ENCODE data around the gene PTK7. TPM values are rescaled to one million over a fixed set of nuclear protein-coding genes. Genes with fewer than 3 reads are reported as not detected.
"Not testable (repeated sequence)": the region's sequence is repeated elsewhere in the genome, so short reads cannot be mapped to it uniquely, and the experiment has no call there.

PTK7 gene
- total RNA-seq, 6 experiments from 2014 or later = 62.8 to 115 (median 66.7) TPM

DNA sequence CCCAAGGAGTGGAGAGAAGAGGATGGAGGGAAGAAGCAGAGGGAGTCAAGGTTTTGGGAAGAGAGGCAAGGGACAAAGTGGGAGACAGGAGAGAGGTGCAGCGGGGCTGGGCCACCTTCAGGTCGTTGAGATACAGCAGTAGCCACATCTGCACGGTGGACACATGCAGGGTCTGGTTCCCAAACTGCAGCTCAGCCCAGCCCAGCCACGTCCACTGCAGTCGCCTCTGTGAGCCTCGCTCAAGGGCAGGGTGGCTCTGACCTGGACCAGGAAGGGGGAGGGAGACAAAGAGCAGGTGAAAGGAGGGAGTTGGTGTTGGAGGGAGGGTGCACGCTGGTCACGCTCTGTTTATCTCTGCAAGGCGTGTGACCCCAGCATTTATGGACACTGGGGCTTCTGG, 37.4 kb upstream of the PTK7 start:
- TF ChIP-seq, protein P1, sequence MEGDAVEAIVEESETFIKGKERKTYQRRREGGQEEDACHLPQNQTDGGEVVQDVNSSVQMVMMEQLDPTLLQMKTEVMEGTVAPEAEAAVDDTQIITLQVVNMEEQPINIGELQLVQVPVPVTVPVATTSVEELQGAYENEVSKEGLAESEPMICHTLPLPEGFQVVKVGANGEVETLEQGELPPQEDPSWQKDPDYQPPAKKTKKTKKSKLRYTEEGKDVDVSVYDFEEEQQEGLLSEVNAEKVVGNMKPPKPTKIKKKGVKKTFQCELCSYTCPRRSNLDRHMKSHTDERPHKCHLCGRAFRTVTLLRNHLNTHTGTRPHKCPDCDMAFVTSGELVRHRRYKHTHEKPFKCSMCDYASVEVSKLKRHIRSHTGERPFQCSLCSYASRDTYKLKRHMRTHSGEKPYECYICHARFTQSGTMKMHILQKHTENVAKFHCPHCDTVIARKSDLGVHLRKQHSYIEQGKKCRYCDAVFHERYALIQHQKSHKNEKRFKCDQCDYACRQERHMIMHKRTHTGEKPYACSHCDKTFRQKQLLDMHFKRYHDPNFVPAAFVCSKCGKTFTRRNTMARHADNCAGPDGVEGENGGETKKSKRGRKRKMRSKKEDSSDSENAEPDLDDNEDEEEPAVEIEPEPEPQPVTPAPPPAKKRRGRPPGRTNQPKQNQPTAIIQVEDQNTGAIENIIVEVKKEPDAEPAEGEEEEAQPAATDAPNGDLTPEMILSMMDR (IDR thresholded peaks at IDR 0.05) = no peak
- H3K27ac Mint-ChIP-seq = no peak overlapping the region
- no peaks in the 10 kb centered on the region for H3K4me1 Mint-ChIP-seq (ENCODE audit: low read depth)
- H3K4me3 Mint-ChIP-seq = no peak overlapping the region
- no peaks in the 10 kb centered on the region for H3K9me3 Mint-ChIP-seq
- H3K36me3 Mint-ChIP-seq (ENCODE audit: low read depth) = peaks cover 32% of the 10 kb centered on the region
- DNase-seq = no peak
- H3K27me3 Mint-ChIP-seq (ENCODE audit: insufficient read depth) = peaks cover 4% of the 10 kb centered on the region; the same call in 1 of the 2 replicates

DNA sequence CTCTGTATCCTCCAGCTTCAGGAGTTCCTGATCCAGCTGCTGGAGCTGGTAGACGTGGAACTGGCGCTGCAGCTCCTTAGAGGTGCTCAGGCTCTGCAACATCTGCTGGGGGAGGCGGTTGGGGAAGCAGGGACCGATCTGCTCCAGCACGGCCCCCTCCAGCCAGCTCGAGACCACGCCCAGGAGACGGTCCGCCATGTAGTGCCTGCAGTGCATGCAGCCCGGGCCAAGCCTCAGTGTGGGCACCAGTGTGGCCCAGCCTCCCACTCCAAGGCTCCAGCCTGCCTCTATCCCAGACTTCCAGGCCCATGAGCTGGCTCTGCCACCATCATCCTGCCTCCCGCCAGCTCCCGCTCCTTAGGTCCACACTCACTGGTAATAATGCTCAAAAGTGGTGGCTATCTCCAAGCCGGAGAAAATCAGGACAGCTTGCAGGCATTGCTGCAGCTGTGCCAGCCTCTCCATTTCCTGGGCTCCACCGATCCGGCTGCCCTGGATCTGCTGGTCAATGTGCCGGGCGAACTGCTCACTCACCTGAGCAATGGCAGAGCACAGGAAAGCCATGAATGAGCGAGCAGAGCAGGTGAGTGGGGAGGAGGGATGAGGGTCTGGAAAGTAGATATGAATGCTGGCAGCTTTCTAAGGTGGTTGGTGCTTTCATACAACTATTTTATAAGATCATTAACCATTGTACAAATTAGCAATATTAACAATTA, 35.4 kb upstream of the PTK7 start:
- Mint-ChIP-seq H3K4me1 (ENCODE audit: low read depth) (no peaks in the 10 kb centered on the region), H3K27ac (no peak overlapping the region), H3K36me3 (ENCODE audit: low read depth) (peaks cover 35% of the 10 kb centered on the region; the same call in 1 of the 2 replicates), H3K9me3 (no peaks in the 10 kb centered on the region), H3K27me3 (ENCODE audit: insufficient read depth) (peaks cover 4% of the 10 kb centered on the region), H3K4me3 (no peak overlapping the region)
- TF ChIP-seq, protein P1 (IDR thresholded peaks at IDR 0.05) = no peak
- no peak for DNase-seq

DNA sequence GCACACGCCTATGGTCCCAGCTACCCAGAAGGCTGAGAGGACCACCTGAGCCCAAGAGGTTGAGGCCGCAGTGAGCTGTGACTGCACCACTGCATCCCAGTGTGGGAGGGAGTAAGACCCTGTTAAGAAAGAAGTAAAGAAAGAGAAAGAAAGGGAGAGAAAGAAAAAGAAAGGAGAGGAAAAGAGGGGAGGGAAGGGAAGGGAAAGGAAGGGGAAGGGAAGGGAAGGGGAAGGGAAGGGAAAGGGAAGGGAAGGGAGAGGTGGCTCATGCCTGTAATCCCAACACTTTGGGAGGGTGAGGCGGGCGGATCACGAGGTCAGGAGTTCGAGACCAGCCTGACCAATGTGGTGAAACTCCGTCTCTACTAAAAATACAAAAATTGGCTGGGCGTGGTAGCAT, 34.6 kb upstream of the PTK7 start:
- not testable (repeated sequence) for H3K4me3 Mint-ChIP-seq; H3K4me1 Mint-ChIP-seq (ENCODE audit: low read depth); H3K27me3 Mint-ChIP-seq (ENCODE audit: insufficient read depth); DNase-seq; H3K9me3 Mint-ChIP-seq; H3K27ac Mint-ChIP-seq
- peaks cover 41% of the 10 kb centered on the region; the same call in 1 of the 2 replicates for H3K36me3 Mint-ChIP-seq (ENCODE audit: low read depth)

DNA sequence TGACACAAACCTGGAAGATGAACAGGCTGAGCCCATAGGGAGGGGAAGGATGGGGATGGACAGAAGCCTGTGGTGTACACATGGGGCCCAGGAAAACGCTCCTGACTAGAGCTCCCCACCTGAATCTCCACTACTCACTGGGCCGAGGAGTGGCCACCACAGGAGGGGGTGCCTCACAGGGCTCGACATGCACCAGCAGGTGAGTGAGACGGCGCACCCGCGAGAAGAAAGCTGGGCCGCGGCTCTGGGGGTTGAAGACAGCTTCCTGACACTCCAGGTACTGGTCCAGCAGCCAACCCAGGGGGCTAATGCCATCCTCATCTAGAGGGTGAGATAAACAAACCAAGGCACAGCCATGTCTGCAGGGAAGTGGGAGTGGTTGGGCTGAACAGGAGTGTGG, 32.8 kb upstream of the PTK7 start:
- no peak for DNase-seq
- H3K4me1 Mint-ChIP-seq (ENCODE audit: low read depth) = no peaks in the 10 kb centered on the region
- no peak overlapping the region for H3K4me3 Mint-ChIP-seq
- H3K27me3 Mint-ChIP-seq (ENCODE audit: insufficient read depth) = no peaks in the 10 kb centered on the region; the same call in none of the 2 replicates
- H3K9me3 Mint-ChIP-seq = no peaks in the 10 kb centered on the region
- TF ChIP-seq, protein P1 (IDR thresholded peaks at IDR 0.05) = no peak
- peaks cover 26% of the 10 kb centered on the region; the same call in 1 of the 2 replicates for H3K36me3 Mint-ChIP-seq (ENCODE audit: low read depth)
- no peak overlapping the region for H3K27ac Mint-ChIP-seq

DNA sequence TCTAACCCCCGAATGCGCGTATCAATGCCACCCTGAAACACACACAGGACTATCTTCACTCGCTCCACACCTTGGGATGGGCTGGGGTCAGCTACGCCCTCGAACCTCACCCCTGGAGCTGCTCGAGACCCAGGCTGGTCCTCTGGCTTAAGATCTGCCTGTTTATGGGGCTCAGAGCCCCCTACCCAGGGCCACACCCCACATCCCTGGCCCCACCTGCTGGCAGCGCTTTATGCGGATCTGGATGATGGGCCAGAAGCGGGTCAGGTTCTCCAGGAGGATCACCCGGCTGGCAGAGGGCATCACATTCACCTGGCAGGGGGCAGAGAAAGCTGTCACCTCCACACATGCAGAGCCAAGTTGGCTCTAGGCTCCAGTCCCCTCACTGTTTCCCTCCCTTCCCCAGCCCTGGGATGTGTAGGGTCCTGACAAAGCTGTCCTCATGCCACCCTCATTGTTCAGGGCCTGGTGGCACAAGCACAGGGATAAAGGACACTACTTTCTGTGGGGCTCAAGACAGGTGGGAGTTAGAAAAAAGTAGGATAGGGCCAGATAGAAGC, 30.7 kb upstream of the PTK7 start:
- Mint-ChIP-seq H3K27me3 (ENCODE audit: insufficient read depth) (no peaks in the 10 kb centered on the region; the same call in none of the 2 replicates), H3K27ac (no peak overlapping the region), H3K4me3 (no peak overlapping the region), H3K4me1 (ENCODE audit: low read depth) (peaks cover 8% of the 10 kb centered on the region), H3K9me3 (no peaks in the 10 kb centered on the region), H3K36me3 (ENCODE audit: low read depth) (peaks cover 34% of the 10 kb centered on the region)
- no peak for DNase-seq
- TF ChIP-seq, protein P1 (IDR thresholded peaks at IDR 0.05) = no peak

DNA sequence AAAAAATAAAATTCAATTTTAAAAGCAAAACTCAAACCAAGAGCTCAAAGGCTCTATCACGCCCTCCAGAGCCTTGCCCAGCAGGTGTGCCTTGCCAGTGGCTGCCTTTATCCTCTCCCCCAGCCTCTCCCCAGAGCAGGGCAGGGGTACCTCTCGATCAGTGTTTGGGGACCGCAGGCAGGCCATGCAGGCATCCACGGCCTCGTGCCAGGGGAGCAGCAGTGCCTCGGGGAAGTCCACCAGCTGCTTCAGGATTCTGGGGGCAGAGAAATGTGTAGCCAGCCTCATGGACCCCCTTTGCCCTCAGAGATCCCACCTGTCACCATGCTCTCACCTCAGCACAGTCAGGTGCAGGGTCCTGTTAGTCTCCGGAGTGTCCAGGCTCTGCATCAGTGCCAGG, 28.1 kb upstream of the PTK7 start:
- no peak for DNase-seq
- Mint-ChIP-seq H3K4me3 (no peak overlapping the region), H3K36me3 (ENCODE audit: low read depth) (peaks cover 49% of the 10 kb centered on the region), H3K9me3 (no peaks in the 10 kb centered on the region), H3K4me1 (ENCODE audit: low read depth) (peaks cover 32% of the 10 kb centered on the region), H3K27ac (no peak overlapping the region), H3K27me3 (ENCODE audit: insufficient read depth) (peaks cover 3% of the 10 kb centered on the region)
- TF ChIP-seq, protein P1 (IDR thresholded peaks at IDR 0.05) = no peak
